Measurements from ENCODE around the gene ZCCHC24. TPM values are rescaled to one million over a fixed set of nuclear protein-coding genes. Genes with fewer than 3 reads are reported as not detected.
"Not testable (repeated sequence)": the region's sequence is repeated elsewhere in the genome, so short reads cannot be mapped to it uniquely, and the experiment has no call there.

ZCCHC24 gene
- total RNA-seq, 1 donor from 2014 or later: 0.52 TPM

DNA sequence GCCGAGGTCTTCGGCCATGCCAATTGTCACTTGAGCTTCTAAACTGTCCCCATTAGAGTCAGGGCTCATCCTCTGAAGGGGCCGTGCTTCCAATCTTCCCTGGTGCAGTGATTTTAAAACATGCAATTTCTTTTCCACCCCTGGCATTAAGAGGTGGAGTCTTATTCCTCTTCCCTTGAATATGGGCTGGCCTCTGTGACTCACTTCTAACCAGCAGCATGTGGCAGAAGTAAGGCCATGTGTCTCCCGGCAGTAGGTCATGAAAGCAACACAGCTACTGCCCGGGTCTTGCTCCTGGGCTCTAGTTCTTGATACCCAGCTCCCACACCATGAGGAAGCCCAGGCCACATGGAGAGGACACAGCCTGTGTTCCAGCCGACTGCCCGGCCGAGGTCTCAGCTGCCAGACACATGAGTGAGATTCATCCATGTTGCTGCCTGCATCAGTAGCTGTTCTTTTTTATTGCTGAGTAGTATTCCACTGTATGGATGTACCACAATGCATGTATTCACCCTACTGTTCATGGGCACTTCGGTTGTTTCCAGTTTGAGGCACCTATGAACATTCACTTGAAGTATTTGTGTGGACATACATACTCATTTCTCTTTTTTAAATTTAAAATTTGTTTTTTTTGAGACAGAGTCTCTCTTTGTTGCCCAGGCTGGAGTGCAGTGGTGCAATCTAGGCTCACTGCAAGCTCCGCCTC lies 112.7 kb downstream of the ZCCHC24 start:
- H3K4me1 Mint-ChIP-seq (ENCODE audit: low read depth): peaks cover 63% of the 10 kb centered on the region
- H3K4me3 Mint-ChIP-seq; H3K27me3 Mint-ChIP-seq (ENCODE audit: insufficient read depth); DNase-seq (ENCODE audit: low spot score): not testable (repeated sequence)
- intact Hi-C loops (cut with micrococcal nuclease): loop anchor here (1.0 to 5.0 kb wide), 6 partner anchors 15 to 1495 kb away; partner anchors contain the start of genes PPIF, RPS24 and TMEM254
- peak overlapping the region; percentile 98 for H3K27ac Mint-ChIP-seq
- peaks cover 10% of the 10 kb centered on the region for H3K9me3 Mint-ChIP-seq
- peaks cover 11% of the 10 kb centered on the region for H3K36me3 Mint-ChIP-seq (ENCODE audit: low read depth)

Other genes starting within 250 kb of the ZCCHC24 start
- 155 and 157 TPM in 2 replicates for gene PPIF, start 98.2 kb downstream of the ZCCHC24 start, total RNA-seq
- gene EIF5AL1, start 66.9 kb upstream of the ZCCHC24 start, total RNA-seq: 0.34 and 0.59 TPM in 2 replicates
- not detected in 2 replicates for gene SFTPA2, start 114.8 kb upstream of the ZCCHC24 start, total RNA-seq
- gene SFTPA1, start 165.3 kb upstream of the ZCCHC24 start, total RNA-seq: not detected in 2 replicates

All from activated T-helper 1 cell treated with anti-CD3 and anti-CD28 coated beads, Interleukin-12 subunit alpha, Interleukin-12 subunit beta, Interleukin-2, Interleukin-4 antibody, amounts not matched to agents 30 ng/mL and 10 ng/mL and 1 ng/mL, durations not matched to agents 14 hours and 24 hours and 36 hours (primary cell).